HepG2 (cell line): ENCODE measurements around the gene PNLIPRP1.

Experiments used
- DMAP1 ChIP-seq: IDR thresholded peaks from 2 replicates; pipeline ENCODE4 v1.6.1; 2016
- ESRRA ChIP-seq: sonication (generic); formaldehyde crosslinking; IDR thresholded peaks from 2 replicates; pipeline ENCODE4 v1.5.1; 2020; ENCODE audit warnings: mild to moderate bottlenecking, low read depth, missing genetic modification reagents

GRCh38 chr10:116574797-116575196 lies 16.0 kb upstream of the PNLIPRP1 start:
- no peak for TF ChIP-seq ESRRA (CRISPR knock-in tag)
- TF ChIP-seq DMAP1, result no peak
